OCI-M2 (cell line): Measurements from ENCODE around the gene DGUOK.
"Not testable (repeated sequence)": the region's sequence is repeated elsewhere in the genome, so short reads cannot be mapped to it uniquely, and the experiment has no call there.

Source experiments
- DNase-seq: peaks from one replicate; lab custom pipeline; 2025; ENCODE audit not compliant: unreplicated experiment; lab: John Stamatoyannopoulos, UW

DGUOK gene

GRCh38 chr2:73920577-73921545, 5.8 kb upstream of the DGUOK start:
- no peak for DNase-seq

GRCh38 chr2:73921581-73921980, 5.1 kb upstream of the DGUOK start:
- DNase-seq = no peak

- DNase-seq = no peak
Measured at GRCh38 chr2:73922681-73923080, 4.0 kb upstream of the DGUOK start.

- no peak for DNase-seq
Measured at GRCh38 chr2:73925033-73925704, 1.5 kb upstream of the DGUOK start.

GRCh38 chr2:73925853-73926492, 707 bp upstream of the DGUOK start:
- DNase-seq = no peak

GRCh38 chr2:73927344-73927743, 664 bp downstream of the DGUOK start:
- no peak for DNase-seq

- DNase-seq = no peak
Measured at GRCh38 chr2:73928963-73929347, 2.3 kb downstream of the DGUOK start.

- DNase-seq = no peak
Measured at GRCh38 chr2:73930386-73930785, 3.7 kb downstream of the DGUOK start.

GRCh38 chr2:73931531-73932500, 5.1 kb downstream of the DGUOK start:
- no peak for DNase-seq

GRCh38 chr2:73933194-73933593, 6.5 kb downstream of the DGUOK start:
- no peak for DNase-seq

GRCh38 chr2:73935641-73936040, 9.0 kb downstream of the DGUOK start:
- no peak for DNase-seq

GRCh38 chr2:73937103-73937885, 10.6 kb downstream of the DGUOK start:
- no peak for DNase-seq

- DNase-seq = no peak
Measured at GRCh38 chr2:73937899-73938298, 11.2 kb downstream of the DGUOK start.

GRCh38 chr2:73938718-73939352, 12.2 kb downstream of the DGUOK start:
- no peak for DNase-seq

- DNase-seq = no peak
Measured at GRCh38 chr2:73939419-73939818, 12.7 kb downstream of the DGUOK start.

- not testable (repeated sequence) for DNase-seq
Measured at GRCh38 chr2:73940066-73940465, 13.4 kb downstream of the DGUOK start.

GRCh38 chr2:73942664-73943063, 16.0 kb downstream of the DGUOK start:
- no peak for DNase-seq

- no peak for DNase-seq
Measured at GRCh38 chr2:73944714-73945113, 18.0 kb downstream of the DGUOK start.

- DNase-seq = no peak
Measured at GRCh38 chr2:73946215-73946614, 19.5 kb downstream of the DGUOK start.
